IPS-NIHi7 (cell line): ENCODE measurements around the gene SGIP1.
"Not testable (repeated sequence)": the region's sequence is repeated elsewhere in the genome, so short reads cannot be mapped to it uniquely, and the experiment has no call there.

ENCODE experiments used
- DNase-seq: peaks from one replicate; pipeline ENCODE4 v3.0.0; 2012; ENCODE audit warnings: mixed read lengths; ENCODE audit errors: extremely low spot score

SGIP1 gene

GRCh38 chr1:66553846-66554245 is 19.9 kb downstream of the SGIP1 start:
- no peak for DNase-seq

GRCh38 chr1:66556161-66556611 is 22.2 kb downstream of the SGIP1 start:
- DNase-seq, result no peak

- no peak for DNase-seq
Measured at GRCh38 chr1:66557157-66557556, 23.2 kb downstream of the SGIP1 start.

GRCh38 chr1:66559517-66559916 is 25.6 kb downstream of the SGIP1 start:
- DNase-seq, result no peak

- no peak for DNase-seq
Measured at GRCh38 chr1:66562561-66562960, 28.6 kb downstream of the SGIP1 start.

GRCh38 chr1:66563094-66563800 is 29.3 kb downstream of the SGIP1 start:
- peak; percentile 49 for DNase-seq

- DNase-seq, result no peak
Measured at GRCh38 chr1:66563941-66564630, 30.1 kb downstream of the SGIP1 start.

- DNase-seq, result no peak
Measured at GRCh38 chr1:66570196-66570595, 36.2 kb downstream of the SGIP1 start.

GRCh38 chr1:66571789-66572188 is 37.8 kb downstream of the SGIP1 start:
- no peak for DNase-seq

- DNase-seq, result no peak
Measured at GRCh38 chr1:66575739-66576138, 41.8 kb downstream of the SGIP1 start.

GRCh38 chr1:66576645-66577044 is 42.7 kb downstream of the SGIP1 start:
- no peak for DNase-seq

GRCh38 chr1:66578841-66579240 is 44.9 kb downstream of the SGIP1 start:
- no peak for DNase-seq

- no peak for DNase-seq
Measured at GRCh38 chr1:66580081-66580480, 46.1 kb downstream of the SGIP1 start.

- no peak for DNase-seq
Measured at GRCh38 chr1:66583021-66583420, 49.1 kb downstream of the SGIP1 start.

- DNase-seq, result no peak
Measured at GRCh38 chr1:66585002-66585401, 51.0 kb downstream of the SGIP1 start.

GRCh38 chr1:66589326-66589725 is 55.4 kb downstream of the SGIP1 start:
- DNase-seq, result no peak

- DNase-seq, result not testable (repeated sequence)
Measured at GRCh38 chr1:66592106-66592507, 58.2 kb downstream of the SGIP1 start.

GRCh38 chr1:66596191-66596590 is 62.2 kb downstream of the SGIP1 start:
- DNase-seq, result no peak

- no peak for DNase-seq
Measured at GRCh38 chr1:66597500-66597899, 63.5 kb downstream of the SGIP1 start.

GRCh38 chr1:66598670-66599069 is 64.7 kb downstream of the SGIP1 start:
- no peak for DNase-seq

- no peak for DNase-seq
Measured at GRCh38 chr1:66599346-66599745, 65.4 kb downstream of the SGIP1 start.

GRCh38 chr1:66599899-66600737 is 66.2 kb downstream of the SGIP1 start:
- no peak for DNase-seq
